ENCODE measurements around the gene RAB6A. TPM values are rescaled to one million over a fixed set of nuclear protein-coding genes. Genes with fewer than 3 reads are reported as not detected.

Gene RAB6A
- total and polyA plus RNA-seq, 2 of the 8 experiments (the other 6 are each of a cell fraction or from before 2014, with no cell fraction given): 24.4 to 88.6 TPM

- peak; percentile 72 for TF ChIP-seq CTBP2 (IDR thresholded peaks at IDR 0.05; ENCODE audit: borderline replicate concordance, insufficient read depth, insufficient read length, low read length)
- TF ChIP-seq KDM1A (IDR thresholded peaks at IDR 0.05; ENCODE audit: borderline replicate concordance, low read length): peak; percentile 98
- TF ChIP-seq BACH1 (IDR thresholded peaks at IDR 0.05; ENCODE audit: low read length): peak; percentile 90
- peak; percentile 100 for TF ChIP-seq PHF8 (conservative IDR thresholded peaks at IDR 0.05; ENCODE audit: low read depth, low read length)
- TF ChIP-seq KDM5A (IDR thresholded peaks at IDR 0.05; ENCODE audit: low read length): peak; percentile 93
- no peak for TF ChIP-seq CHD1 (IDR thresholded peaks at IDR 0.05; ENCODE audit: low read depth, low read length)
- TF ChIP-seq BRCA1 (IDR thresholded peaks at IDR 0.05; ENCODE audit: low read depth, low read length): no peak
- peak; percentile 89 for TF ChIP-seq YY1 (IDR thresholded peaks at IDR 0.05; ENCODE audit: low read depth, low read length)
- TF ChIP-seq TAF7 (optimal IDR thresholded peaks at IDR 0.05; ENCODE audit: borderline replicate concordance, low read depth, low read length): peak; percentile 93
- TF ChIP-seq JUN (IDR thresholded peaks at IDR 0.05; ENCODE audit: low read depth, low read length): no peak
- peak; percentile 100 for TF ChIP-seq ASH2L (IDR thresholded peaks at IDR 0.05; ENCODE audit: low read length)
- peak; percentile 98 for TF ChIP-seq RBBP5 (IDR thresholded peaks at IDR 0.05; ENCODE audit: borderline replicate concordance, low read depth, low read length)
- TF ChIP-seq SRF (IDR thresholded peaks at IDR 0.05; ENCODE audit: low read depth, low read length): peak; percentile 49; the same call in 1 of the 2 replicates
- no peak for TF ChIP-seq RFX5 (IDR thresholded peaks at IDR 0.05; ENCODE audit: borderline replicate concordance, low read depth, low read length)
- TF ChIP-seq SIX5 (IDR thresholded peaks at IDR 0.05; ENCODE audit: low read depth, low read length): peak; percentile 27; the same call in 1 of the 2 replicates
- peak in 1 of 2 experiments; percentile 62; a peak in 1 of 3 replicates for TF ChIP-seq EP300 (IDR thresholded peaks at IDR 0.05; ENCODE audit: borderline replicate concordance in 1 of 2, low read depth in 2 of 2, low read length in 2 of 2)
- TF ChIP-seq GABPA (IDR thresholded peaks at IDR 0.05; ENCODE audit: borderline replicate concordance, insufficient read depth, low read length): peak; percentile 86
- TF ChIP-seq, protein P1, sequence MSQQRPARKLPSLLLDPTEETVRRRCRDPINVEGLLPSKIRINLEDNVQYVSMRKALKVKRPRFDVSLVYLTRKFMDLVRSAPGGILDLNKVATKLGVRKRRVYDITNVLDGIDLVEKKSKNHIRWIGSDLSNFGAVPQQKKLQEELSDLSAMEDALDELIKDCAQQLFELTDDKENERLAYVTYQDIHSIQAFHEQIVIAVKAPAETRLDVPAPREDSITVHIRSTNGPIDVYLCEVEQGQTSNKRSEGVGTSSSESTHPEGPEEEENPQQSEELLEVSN (IDR thresholded peaks at IDR 0.05): peak; percentile 40
- TF ChIP-seq CTCF (IDR thresholded peaks at IDR 0.05; ENCODE audit: control extremely low read depth in 1 of 3, insufficient read depth in 1 of 3, low read depth in 1 of 3, low read length in 3 of 3): no peak
- peak; percentile 95 for TF ChIP-seq TBP (IDR thresholded peaks at IDR 0.05; ENCODE audit: low read depth, low read length)
Measured at GRCh38 chr11:73787643-73788558, 27.0 kb upstream of the RAB6A start, which contains the start of gene MRPL48 (continued).

Data from H1 (cell line).